NK-92 treated with Interleukin-12 subunit alpha and Interleukin-12 subunit beta, amount 100 ng/mL, for 24 hours (cell line): ENCODE results near the gene RPS5.
A peak's percentile ranks its signal among the peaks of the same experiment; 100 is the strongest.
"Not testable (repeated sequence)": the region's sequence is repeated elsewhere in the genome, so short reads cannot be mapped to it uniquely, and the experiment has no call there.

Experiments used
- DNase-seq: peaks from one replicate; lab custom pipeline; 2025; lab: John Stamatoyannopoulos, UW

Gene RPS5

DNA sequence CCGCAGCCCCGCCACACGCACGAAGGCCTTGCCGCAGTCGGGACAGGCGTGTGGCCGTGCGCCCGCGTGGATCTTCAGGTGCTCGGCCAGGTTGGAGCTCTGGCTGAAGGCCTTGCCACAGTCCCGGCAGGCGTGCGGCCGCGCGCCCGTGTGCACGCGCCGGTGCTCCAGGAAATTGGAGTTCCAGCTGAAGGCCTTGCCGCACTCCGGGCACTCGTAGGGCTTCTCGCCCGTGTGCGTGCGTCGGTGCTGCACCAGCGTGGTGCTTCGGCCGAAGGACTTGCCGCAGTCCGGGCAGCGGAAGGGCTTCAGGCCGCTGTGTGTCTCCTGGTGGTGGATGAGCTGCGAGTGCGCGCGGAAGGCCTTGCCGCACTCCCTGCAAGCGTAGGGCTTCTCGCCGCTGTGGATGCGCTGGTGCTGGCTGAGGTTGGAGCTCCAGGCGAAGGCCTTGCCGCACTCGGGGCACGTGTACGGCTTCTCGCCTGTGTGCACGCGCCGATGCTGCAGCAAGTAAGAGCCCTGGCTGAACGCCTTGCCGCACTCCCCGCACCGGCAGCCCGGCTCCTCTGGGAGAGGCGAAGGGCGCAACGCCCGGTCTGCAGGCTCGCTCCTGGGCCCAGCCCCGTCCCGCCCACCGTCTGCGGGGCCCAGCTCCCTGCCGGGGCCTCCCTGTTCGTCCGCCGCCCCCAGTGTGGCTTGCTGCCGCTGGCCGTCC lies 30.1 kb upstream of the RPS5 start:
- DNase-seq = no peak

GRCh38 chr19:58357481-58358145 lies 29.5 kb upstream of the RPS5 start:
- no peak for DNase-seq

GRCh38 chr19:58361900-58362271 lies 25.2 kb upstream of the RPS5 start:
- DNase-seq = no peak

- peak; percentile 92 for DNase-seq
These were observed 24.6 kb upstream of the RPS5 start, which contains the start of gene ZNF497 for GRCh38 chr19:58362272-58362994. ZNF497 (minus strand) TSS chr19:58362751; CDS start chr19:58357635, 5,116 bp downstream.

GRCh38 chr19:58364146-58364545 lies 22.9 kb upstream of the RPS5 start:
- DNase-seq = no peak

DNA sequence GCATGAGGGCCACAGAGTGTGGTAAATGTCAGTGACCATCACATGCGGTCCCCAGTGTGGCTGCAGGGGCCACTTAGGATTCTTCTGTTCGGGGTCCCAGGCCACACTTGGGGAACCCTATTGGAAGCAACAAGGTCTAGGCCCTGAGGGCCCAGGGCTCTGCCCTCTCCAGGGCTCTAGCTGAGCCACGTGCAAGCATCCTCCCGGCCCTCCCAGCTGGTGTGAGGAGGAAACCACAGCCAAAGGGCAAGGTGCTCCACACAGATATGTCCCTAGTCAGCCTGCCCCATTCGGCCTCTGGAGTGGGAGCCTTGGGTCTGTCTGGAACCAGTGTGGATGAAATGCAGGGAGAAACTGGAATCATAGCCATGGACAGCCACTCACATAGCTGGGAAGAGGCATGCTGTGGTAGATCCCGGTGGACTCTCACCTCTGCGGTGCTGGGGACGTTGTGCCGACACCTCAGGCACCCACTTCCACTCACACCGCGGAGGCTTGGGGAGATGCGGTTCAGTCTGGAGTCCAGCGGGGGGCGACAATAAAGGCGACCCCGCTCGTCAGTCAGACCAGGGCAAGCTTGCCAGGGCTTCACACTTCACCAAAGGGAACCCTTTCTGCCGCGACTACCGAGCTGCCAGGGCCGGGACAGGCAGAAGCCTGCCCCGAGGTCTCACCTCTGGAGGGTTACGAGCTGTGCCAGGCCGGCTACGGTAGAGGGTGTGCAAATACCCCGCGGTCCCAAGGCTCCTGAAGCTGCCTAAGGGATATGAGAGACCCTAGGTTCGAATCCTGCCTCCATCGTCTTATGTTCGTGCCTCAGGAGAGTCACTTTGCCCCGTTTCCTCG lies 20.3 kb upstream of the RPS5 start:
- no peak for DNase-seq

DNA sequence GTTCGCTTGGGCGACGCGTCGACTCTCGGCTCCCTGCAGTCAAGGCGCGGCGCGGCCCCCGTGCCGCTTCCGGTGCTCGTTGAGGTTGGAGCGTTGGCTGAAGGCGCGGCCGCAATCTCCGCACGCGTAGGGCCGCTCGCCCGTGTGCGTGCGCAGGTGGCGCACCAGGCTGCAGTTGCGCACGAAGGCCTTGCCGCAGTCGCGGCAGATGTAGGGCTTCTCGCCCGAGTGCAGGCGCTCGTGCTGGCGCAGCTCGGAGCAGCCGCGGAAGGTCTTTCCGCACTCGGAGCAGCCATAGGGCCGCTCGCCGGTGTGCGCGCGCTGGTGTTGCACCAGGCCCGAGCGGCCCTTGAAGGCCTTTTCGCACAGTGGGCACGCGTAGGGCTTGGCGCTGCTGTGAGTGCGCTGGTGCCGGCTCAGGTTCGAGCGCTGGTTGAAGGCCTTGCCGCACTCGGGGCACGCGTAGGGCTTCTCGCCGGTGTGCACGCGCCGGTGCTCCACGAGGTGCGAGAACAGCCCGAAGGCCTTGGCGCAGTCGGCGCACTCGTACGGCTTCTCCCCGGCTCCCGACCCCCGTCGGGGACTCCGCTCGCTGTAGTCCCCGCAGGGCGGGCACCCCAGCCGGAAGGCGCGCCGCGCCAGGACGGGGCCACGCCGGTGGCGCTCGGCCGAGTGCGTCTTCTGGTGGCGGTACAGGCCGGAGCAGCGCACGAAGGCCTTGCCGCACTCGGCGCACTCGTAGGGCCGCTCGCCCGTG lies 19.2 kb upstream of the RPS5 start:
- DNase-seq = no peak

GRCh38 chr19:58368561-58369360 lies 18.3 kb upstream of the RPS5 start:
- DNase-seq = no peak

GRCh38 chr19:58372311-58373133 lies 14.5 kb upstream of the RPS5 start:
- no peak for DNase-seq

- no peak for DNase-seq
These were observed 12.9 kb upstream of the RPS5 start for GRCh38 chr19:58374200-58374599.

- DNase-seq = not testable (repeated sequence)
These were observed 10.3 kb upstream of the RPS5 start for GRCh38 chr19:58376724-58377123.

DNA sequence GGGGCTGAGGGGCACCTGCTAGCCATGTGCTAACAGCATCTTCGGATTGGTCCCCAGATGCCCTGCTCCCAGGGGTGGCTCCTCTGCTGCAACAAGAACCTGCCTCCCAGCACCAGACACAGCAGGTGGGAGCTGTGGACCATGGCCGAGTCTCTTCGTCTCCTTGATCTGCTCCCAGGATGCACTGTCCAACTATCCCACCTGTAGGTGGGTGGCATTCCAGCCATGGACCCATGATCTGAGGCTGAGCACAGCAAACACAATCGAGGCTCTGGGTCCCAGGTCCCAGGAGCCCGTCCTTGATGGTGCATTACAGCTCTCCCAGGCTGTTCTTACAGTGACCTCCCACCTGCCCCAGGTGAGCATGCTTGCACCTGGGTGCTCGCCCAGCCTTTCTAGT lies 7.8 kb upstream of the RPS5 start:
- DNase-seq = no peak

- DNase-seq = no peak
These were observed 6.9 kb upstream of the RPS5 start for GRCh38 chr19:58380037-58380661.

DNA sequence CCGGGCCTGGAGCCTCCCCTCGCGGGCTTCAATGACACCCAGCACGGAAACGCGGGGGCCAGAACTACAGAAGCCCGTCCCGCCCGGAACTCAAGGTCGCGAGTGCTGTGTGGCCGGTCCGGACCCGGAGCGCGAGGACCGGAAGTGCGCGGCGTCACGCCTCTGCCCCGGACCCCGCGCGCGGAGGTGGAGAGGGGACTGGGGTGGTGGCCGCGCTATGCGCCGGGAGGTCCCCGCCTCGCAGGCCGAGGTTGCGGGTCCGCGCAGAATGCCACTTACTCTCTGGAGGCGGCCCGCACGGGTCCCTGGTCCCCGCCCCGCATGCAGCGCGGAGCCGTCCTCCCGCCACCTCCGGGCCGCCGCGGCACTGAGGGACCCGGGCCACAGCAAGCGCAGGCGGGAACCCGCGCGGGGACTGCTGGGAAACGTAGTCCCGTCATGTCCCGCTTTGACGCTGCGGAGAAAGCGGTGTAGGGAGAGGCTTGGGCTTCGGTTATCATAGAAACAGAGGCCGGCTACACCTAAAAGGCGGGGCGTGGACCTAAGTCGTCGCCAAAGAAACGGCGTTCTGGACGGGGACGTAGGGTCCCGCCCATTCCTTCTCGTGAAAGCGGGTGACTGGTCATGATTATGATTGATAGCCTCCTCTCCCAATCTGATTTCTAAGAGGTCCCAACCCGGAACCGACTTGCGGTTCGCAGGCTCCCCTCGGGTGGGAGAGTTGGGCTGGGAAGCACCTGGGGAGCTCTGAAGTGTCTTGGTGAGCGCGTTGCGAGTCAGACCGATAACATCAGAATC lies 6.2 kb upstream of the RPS5 start, which contains the start of gene ZNF837:
TSS of gene ZNF837 (minus strand) at position 369 of the 798 bp plus-strand sequence. CDS start 11,698 bp downstream, outside the sequence.
- peak; percentile 99 for DNase-seq

DNA sequence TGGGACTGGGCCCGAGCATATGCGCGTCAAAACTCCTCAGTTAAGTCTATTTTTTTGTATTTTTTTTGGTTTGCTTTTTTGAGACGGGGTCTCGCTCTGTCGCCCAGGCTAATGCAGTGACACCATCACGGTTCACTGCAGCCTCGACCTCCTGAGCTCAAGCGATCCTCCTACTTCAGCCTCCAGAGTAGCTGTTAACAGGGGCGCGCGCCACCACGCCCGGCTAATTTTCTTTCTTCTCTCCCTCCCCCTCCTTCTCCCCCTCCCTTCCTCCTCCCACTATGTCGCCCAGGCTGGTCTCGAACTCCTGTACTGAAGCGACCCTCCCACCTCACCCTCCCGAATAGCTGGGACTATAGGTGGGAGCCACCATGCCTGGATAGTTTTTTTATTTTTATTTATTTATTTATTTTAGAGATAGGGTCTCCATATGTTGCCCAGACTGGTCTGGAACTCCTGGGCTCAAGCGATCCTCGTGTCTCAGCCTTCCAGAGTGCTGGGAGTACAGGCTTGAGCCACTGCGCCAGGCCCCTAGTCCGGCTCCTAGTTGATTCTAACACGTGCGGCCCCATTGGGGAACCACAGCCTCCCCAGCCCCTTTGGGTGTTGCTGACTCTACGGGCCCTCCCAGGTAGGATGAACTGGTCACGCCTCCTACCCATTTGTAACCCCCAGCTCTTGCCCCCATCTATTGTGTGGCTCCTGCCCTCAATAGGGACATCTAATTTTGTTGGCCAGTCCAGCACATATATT lies 5.4 kb upstream of the RPS5 start:
- no peak for DNase-seq

- DNase-seq = no peak
These were observed 4.0 kb upstream of the RPS5 start for GRCh38 chr19:58382997-58383603.

GRCh38 chr19:58385313-58385890 lies 1.7 kb upstream of the RPS5 start:
- DNase-seq = no peak
